Measurements from ENCODE around the gene GPR17. TPM values are rescaled to one million over a fixed set of nuclear protein-coding genes. Genes with fewer than 3 reads are reported as not detected.

The GPR17 gene
- total RNA-seq, 1 experiment from 2014 or later: 1.0 TPM

GRCh38 chr2:127626917-127627739 lies 18.8 kb upstream of the GPR17 start:
- CTCF ChIA-PET: no interaction called here
- intact Hi-C loops (cut with micrococcal nuclease): no loop called here
- no peak for ATAC-seq

GRCh38 chr2:127627740-127628571 lies 18.0 kb upstream of the GPR17 start:
- TF ChIP-seq EZH2phosphoT487 (IDR thresholded peaks at IDR 0.05; ENCODE audit: borderline replicate concordance, low read length): no peak
- TF ChIP-seq EZH2 (IDR thresholded peaks at IDR 0.05; ENCODE audit: low read length, unreplicated experiment): no peak
- TF ChIP-seq, protein P1, sequence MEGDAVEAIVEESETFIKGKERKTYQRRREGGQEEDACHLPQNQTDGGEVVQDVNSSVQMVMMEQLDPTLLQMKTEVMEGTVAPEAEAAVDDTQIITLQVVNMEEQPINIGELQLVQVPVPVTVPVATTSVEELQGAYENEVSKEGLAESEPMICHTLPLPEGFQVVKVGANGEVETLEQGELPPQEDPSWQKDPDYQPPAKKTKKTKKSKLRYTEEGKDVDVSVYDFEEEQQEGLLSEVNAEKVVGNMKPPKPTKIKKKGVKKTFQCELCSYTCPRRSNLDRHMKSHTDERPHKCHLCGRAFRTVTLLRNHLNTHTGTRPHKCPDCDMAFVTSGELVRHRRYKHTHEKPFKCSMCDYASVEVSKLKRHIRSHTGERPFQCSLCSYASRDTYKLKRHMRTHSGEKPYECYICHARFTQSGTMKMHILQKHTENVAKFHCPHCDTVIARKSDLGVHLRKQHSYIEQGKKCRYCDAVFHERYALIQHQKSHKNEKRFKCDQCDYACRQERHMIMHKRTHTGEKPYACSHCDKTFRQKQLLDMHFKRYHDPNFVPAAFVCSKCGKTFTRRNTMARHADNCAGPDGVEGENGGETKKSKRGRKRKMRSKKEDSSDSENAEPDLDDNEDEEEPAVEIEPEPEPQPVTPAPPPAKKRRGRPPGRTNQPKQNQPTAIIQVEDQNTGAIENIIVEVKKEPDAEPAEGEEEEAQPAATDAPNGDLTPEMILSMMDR (conservative IDR thresholded peaks at IDR 0.05; ENCODE audit: low read depth, low read length): no peak

More at GRCh38 chr2:127626917-127627739, 18.8 kb upstream of the GPR17 start:
- no peak overlapping the region for H3K9ac ChIP-seq (ENCODE audit: low read length)
- POLR2A ChIA-PET (ENCODE audit: unreplicated experiment): no interaction called here
- H3K4me1 ChIP-seq (ENCODE audit: insufficient read depth, low read length): peaks cover 33% of the 10 kb centered on the region
- H3K9me3 ChIP-seq (ENCODE audit: low read length): no peaks in the 10 kb centered on the region
- peaks cover 12% of the 10 kb centered on the region; the same call in 1 of the 2 replicates for H3K36me3 ChIP-seq (ENCODE audit: low read depth, low read length)
- no TSS peak for BruUV-seq (replicated peaks)
- no peak overlapping the region for H2AFZ ChIP-seq (ENCODE audit: low read length)
- H3F3A ChIP-seq (ENCODE audit: low read length, unreplicated experiment): no peaks in the 10 kb centered on the region
- no peak overlapping the region for H3K27ac ChIP-seq (ENCODE audit: low read length)
- peaks cover 23% of the 10 kb centered on the region for H3K79me2 ChIP-seq (ENCODE audit: low read length)
- DNase-seq: no peak
- H3K27me3 ChIP-seq (ENCODE audit: low read length): no peaks in the 10 kb centered on the region
- no peaks in the 10 kb centered on the region for H3K9me2 ChIP-seq (replicated peaks; ENCODE audit: low read length)
- no peaks in the 10 kb centered on the region for H4K20me1 ChIP-seq (ENCODE audit: low read length)
- H3K4me2 ChIP-seq (ENCODE audit: low read length): no peak overlapping the region
- TF ChIP-seq EZH2phosphoT487 (IDR thresholded peaks at IDR 0.05; ENCODE audit: borderline replicate concordance, low read length) (no peak), EZH2 (IDR thresholded peaks at IDR 0.05; ENCODE audit: low read length, unreplicated experiment) (no peak)
- TF ChIP-seq, protein P1 (conservative IDR thresholded peaks at IDR 0.05; ENCODE audit: low read depth, low read length): no peak
- no peak overlapping the region for H3K4me3 ChIP-seq (ENCODE audit: low read length)

More at GRCh38 chr2:127627740-127628571, 18.0 kb upstream of the GPR17 start:
- Histone ChIP-seq H3K4me3 (ENCODE audit: low read length) (no peak overlapping the region), H3K9me3 (ENCODE audit: low read length) (no peaks in the 10 kb centered on the region), H3K27me3 (ENCODE audit: low read length) (no peaks in the 10 kb centered on the region), H3K9ac (ENCODE audit: low read length) (no peak overlapping the region), H3K79me2 (ENCODE audit: low read length) (peaks cover 14% of the 10 kb centered on the region), H2AFZ (ENCODE audit: low read length) (no peak overlapping the region), H3K9me2 (replicated peaks; ENCODE audit: low read length) (no peaks in the 10 kb centered on the region), H3K27ac (ENCODE audit: low read length) (no peak overlapping the region), H3F3A (ENCODE audit: low read length, unreplicated experiment) (no peaks in the 10 kb centered on the region), H3K36me3 (ENCODE audit: low read depth, low read length) (peaks cover 12% of the 10 kb centered on the region; the same call in 1 of the 2 replicates), H3K4me1 (ENCODE audit: insufficient read depth, low read length) (peaks cover 25% of the 10 kb centered on the region), H4K20me1 (ENCODE audit: low read length) (no peaks in the 10 kb centered on the region), H3K4me2 (ENCODE audit: low read length) (no peak overlapping the region)
- no TSS peak for BruUV-seq (replicated peaks)
- ChIA-PET CTCF (no interaction called here), POLR2A (ENCODE audit: unreplicated experiment) (no interaction called here)
- intact Hi-C loops (cut with micrococcal nuclease): no loop called here
- DNase-seq (no peak), ATAC-seq (no peak)

Data from PC-3 (cell line).